Measurements from ENCODE around the gene SLC39A11.

SLC39A11 gene

DNA sequence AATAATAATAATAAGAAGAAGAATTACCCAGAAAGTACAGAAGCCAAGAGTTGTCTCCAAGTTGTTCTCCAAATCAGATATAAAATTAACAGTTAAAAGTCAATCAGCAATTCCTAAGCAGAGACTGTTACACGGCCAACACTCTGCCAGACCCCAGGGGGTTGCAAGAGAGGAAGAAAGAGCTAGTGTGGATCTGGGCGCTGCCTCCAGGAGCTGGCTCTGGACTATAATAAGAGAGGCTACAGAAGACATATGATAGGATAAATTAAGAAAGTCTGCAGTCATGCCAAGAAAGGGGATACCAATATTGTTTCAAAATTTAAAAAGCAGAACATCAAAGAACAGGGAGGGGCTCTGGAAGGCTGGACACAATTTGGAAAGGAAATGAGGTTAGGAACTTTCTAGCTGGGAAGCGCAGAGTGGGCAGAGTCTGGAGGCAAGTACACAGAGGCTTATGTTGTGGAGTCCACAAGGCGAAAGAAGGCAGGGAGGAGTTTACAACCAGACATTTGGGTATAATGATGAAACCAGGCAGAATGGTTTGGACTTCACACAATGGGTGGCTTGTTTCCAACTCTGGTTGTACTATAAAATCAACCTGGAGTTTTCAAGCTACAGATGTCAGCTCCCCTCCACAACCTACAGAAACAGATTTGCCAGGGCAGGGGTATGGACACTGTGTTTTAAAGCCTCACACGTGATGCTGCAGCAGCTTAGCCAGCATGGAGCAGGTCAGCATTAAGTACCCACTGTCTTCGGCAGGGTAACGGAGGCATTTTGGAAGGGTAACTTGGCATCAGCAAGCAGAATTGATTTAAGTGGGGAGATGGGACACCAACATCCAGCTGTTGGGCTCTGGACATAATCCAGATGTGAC lies 49.4 kb downstream of the SLC39A11 start:
- DNase-seq (ENCODE audit: low read depth in 1 of 2, low spot score in 1 of 2): no peak
- no peak for TF ChIP-seq JUND (IDR thresholded peaks at IDR 0.05; ENCODE audit: low read depth)
- in situ Hi-C loops (cut with HindIII; ENCODE audit: low pct_unique_long_range_greater_than_20kb, low sequenced_read_pairs): no loop called here

DNA sequence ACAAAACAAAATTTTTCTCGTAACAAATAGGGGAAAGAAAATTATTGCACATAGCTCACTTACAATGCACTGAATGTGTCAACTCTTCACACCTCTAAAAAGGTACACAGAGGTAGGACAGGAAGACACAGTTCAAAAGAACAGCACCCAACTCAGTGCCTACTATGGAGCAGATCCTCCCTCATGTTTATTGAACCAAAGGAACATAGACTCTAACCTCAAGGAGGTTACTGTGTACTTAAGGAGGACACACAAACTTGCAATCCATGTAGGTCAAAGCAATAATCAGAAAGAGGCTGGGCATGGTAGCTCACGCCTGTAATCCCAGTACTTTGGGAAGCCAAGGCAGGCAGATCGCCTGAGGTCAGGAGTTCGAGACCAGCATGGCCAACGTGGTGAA lies 50.3 kb downstream of the SLC39A11 start:
- DNase-seq (ENCODE audit: low read depth in 1 of 2, low spot score in 1 of 2): no peak
- in situ Hi-C loops (cut with HindIII; ENCODE audit: low pct_unique_long_range_greater_than_20kb, low sequenced_read_pairs): no loop called here
- TF ChIP-seq JUND (IDR thresholded peaks at IDR 0.05; ENCODE audit: low read depth): no peak

DNA sequence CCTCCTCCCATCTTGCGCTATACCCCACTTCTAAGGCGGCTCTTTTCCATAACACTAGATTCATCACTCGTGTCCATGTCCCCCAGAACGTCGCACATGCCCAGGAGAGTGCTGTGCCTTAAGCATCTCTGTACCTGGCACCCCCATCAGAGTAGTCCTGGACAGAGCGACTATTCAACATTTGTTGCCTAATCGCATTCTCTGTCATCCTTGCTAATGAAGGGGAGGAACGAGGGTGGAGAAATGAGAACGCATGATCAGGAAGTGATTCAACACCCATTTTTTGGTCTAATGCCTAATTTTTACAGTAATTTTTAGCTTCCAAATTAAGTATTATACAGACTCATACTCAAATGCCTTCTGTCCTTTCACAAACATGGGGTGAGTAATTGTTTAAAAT lies 53.2 kb downstream of the SLC39A11 start:
- no peak for TF ChIP-seq JUND (IDR thresholded peaks at IDR 0.05; ENCODE audit: low read depth)
- in situ Hi-C loops (cut with HindIII; ENCODE audit: low pct_unique_long_range_greater_than_20kb, low sequenced_read_pairs): no loop called here
- no peak for DNase-seq (ENCODE audit: low read depth in 1 of 2, low spot score in 1 of 2)

DNA sequence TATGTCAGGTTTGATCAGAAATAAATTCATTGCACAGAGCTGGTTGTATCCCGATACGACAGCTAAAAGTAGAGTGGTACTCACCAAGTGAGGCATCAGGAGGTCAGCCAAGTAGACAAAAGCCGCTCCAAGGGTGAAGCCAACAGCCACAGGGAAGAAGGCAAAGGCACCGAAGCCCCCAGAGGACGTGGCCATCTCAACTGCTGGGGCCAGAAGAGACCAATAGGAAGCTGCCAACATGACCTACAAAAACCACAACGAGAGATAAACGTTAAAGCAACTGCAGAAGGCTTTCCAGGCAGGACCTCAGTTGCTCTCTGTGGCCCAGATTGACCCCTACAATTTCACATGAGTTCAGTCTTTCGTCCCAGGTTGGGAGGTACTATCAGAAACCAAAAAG lies 61.0 kb downstream of the SLC39A11 start:
- no peak for DNase-seq (ENCODE audit: low read depth in 1 of 2, low spot score in 1 of 2)
- in situ Hi-C loops (cut with HindIII; ENCODE audit: low pct_unique_long_range_greater_than_20kb, low sequenced_read_pairs): no loop called here
- no peak for TF ChIP-seq JUND (IDR thresholded peaks at IDR 0.05; ENCODE audit: low read depth)

DNA sequence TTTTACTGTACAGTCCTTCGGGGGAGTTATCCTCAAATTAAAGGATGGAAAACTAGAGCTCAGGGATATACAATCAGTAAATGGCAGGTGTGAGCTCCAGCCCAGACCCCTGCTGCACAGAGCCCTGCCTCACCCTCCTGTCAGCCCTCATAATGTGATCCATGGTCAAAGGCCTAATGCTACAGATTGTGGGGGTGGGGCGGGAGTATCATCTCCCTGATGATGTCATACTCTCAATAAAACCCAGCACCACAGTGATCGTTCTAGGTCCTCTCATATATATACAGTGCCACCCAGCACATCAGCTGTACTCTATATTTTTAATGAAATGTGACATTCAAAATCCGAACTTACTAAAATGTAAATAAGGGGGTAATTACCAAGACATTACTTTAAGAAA lies 61.5 kb downstream of the SLC39A11 start:
- no peak for TF ChIP-seq JUND (IDR thresholded peaks at IDR 0.05; ENCODE audit: low read depth)
- DNase-seq (ENCODE audit: low read depth in 1 of 2, low spot score in 1 of 2): no peak
- in situ Hi-C loops (cut with HindIII; ENCODE audit: low pct_unique_long_range_greater_than_20kb, low sequenced_read_pairs): no loop called here

DNA sequence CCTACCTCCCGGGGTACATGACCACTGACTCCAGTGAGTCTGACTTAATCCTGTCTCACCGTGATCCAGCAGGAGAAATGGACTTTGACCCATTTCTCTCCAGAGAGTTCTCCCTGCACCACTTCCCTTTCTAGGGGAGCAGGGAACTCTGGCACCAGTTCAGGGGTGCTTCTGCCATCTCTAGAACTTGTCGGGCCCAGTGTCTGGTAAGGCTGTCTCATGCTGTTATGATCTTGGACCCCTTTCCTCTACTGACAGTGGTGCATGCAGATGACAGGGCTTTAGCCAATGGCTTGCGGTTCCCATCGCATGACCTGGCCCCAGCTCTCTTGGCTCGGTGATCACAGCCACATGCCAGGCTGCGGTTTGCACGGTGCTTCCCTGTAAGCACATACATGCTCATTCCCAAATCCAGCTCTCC lies 62.0 kb downstream of the SLC39A11 start:
- no peak for TF ChIP-seq JUND (IDR thresholded peaks at IDR 0.05; ENCODE audit: low read depth)
- in situ Hi-C loops (cut with HindIII; ENCODE audit: low pct_unique_long_range_greater_than_20kb, low sequenced_read_pairs): no loop called here
- DNase-seq (ENCODE audit: low read depth in 1 of 2, low spot score in 1 of 2): no peak

DNA sequence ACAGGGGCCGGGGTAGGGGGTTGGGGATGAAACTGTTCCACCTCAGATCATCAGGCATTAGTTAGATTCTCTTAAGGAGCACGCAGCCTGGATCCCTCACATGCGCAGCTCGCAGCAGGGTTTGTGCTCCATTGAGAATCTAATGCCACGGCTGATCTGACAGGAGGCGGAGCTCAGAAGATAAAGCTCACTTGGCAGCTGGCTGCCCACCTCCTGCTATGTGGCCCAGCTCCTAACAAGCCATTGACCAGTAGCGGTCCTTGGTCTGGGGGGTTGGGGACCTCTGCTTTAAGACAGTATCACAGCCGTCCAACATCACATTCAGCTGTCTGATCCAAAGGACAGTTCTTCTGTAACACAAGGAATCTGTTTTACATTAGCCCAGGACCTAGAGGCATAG lies 62.5 kb downstream of the SLC39A11 start:
- in situ Hi-C loops (cut with HindIII; ENCODE audit: low pct_unique_long_range_greater_than_20kb, low sequenced_read_pairs): no loop called here
- TF ChIP-seq JUND (IDR thresholded peaks at IDR 0.05; ENCODE audit: low read depth): no peak
- no peak for DNase-seq (ENCODE audit: low read depth in 1 of 2, low spot score in 1 of 2)

DNA sequence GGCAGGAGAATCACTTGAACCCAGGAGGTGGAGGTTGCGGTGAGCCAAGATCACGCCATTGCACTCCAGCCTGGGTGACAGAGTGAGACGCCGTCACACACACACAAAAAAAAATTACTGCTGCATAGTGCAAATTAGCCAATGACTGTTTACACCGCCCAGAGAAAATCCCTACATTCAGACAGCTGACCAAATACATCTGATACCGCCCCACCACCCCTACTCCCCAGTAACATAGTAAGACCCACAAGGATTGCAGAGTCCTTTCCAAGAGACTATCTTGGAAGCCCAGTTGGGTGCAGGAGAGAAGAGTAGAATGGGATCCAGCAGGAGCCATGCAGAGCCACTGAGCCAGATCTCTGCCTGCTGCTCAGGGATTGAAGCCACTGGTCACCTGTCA lies 63.5 kb downstream of the SLC39A11 start:
- no peak for DNase-seq (ENCODE audit: low read depth in 1 of 2, low spot score in 1 of 2)
- TF ChIP-seq JUND (IDR thresholded peaks at IDR 0.05; ENCODE audit: low read depth): no peak
- in situ Hi-C loops (cut with HindIII; ENCODE audit: low pct_unique_long_range_greater_than_20kb, low sequenced_read_pairs): no loop called here

DNA sequence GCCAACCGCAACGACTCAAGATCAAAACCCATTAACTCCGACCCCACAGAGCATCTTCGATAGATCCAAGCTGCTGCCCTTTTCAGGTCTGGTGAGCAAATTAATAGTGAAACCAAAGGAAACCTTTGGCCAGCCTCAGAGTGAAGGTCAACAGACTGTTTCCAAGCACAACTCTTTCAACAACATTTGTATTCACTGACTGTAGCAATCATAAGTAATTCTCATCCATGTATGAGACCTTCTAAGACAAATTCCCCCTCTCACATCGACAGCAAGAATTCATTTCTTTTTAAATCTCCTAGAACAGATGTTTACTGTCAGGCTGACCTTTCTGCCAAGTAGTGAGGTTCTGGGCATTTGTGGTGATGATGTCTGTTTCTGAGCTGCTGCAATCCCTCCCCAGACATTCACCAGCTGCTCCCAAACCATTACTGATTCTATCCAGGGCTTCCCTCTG lies 64.2 kb downstream of the SLC39A11 start:
- DNase-seq (ENCODE audit: low read depth in 1 of 2, low spot score in 1 of 2): no peak
- in situ Hi-C loops (cut with HindIII; ENCODE audit: low pct_unique_long_range_greater_than_20kb, low sequenced_read_pairs): no loop called here
- TF ChIP-seq JUND (IDR thresholded peaks at IDR 0.05; ENCODE audit: low read depth): no peak

DNA sequence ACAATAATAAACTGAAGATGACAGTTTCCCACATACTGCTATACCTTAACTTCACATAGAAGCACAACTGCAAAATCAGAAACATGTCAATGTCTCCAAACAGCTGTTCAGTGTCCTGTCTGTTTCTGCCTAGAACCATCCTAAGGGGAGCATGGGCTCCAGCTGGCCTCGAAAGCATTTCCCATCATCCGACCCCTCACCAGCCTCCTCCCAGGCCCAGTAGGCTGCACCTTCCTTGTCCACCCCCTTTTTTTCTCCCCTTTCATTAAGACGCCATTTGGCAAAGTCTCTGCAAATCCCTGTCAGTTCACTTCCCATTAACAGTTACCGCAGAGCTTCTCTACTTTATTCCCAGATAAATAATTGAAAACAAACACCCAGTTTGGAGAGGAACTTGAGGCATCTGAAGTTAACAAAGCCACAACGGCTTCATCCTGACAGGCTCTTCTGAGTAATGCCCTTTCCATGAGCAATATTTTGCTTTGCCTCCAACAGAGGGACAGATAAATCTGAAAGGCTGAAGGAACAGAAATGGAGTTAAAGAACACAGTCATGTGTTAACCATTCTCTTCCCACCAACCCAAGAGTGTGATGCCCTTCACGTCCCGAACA lies 65.3 kb downstream of the SLC39A11 start:
- no peak for DNase-seq (ENCODE audit: low read depth in 1 of 2, low spot score in 1 of 2)
- in situ Hi-C loops (cut with HindIII; ENCODE audit: low pct_unique_long_range_greater_than_20kb, low sequenced_read_pairs): no loop called here

DNA sequence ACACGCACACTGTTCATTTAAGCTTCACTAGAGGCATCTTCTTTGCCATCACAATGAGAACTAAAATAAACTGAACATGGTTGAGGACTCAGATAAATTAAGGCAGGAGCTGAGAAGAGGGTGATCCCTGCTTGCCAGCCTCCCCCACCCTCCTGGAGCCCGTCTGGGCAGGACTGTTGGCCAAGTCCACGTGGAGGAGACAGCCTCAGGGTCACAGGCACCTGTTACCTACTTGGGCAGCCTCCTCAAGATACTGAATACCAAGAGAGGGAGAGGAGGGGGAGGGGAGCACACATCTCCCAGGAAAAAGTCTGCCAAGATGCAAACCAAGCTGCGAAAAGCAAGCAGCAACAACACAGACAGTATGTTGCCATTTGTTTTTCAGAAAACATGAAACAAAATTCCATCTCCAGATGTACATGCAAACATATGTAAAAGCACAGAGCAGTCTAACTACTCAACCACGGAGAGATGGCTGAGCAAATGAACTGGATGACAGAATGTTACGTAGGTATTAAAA lies 67.4 kb downstream of the SLC39A11 start:
- in situ Hi-C loops (cut with HindIII; ENCODE audit: low pct_unique_long_range_greater_than_20kb, low sequenced_read_pairs): no loop called here

More for the DNA sequence above, 65.3 kb downstream of the SLC39A11 start:
- TF ChIP-seq JUND (IDR thresholded peaks at IDR 0.05; ENCODE audit: low read depth): no peak

DNA sequence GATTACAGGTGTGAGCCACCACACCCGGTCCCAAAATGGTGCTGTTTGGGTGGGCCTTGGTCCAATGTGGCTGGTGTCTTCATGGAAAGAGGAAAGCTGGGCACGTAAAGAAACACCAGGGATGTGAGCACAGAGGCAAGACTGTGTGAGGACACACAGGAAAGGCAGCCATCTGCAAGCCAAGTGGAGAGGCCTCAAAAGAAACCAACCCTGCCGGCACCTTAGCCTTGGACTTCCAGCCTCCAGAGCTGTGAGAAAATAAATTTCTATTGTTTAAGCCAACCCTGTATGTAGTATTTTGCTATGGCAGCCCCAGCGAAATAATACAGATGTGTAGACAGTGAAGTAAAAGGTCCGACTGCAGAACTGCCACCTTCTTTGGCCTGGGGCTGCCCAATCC lies 68.7 kb downstream of the SLC39A11 start:
- no peak for DNase-seq (ENCODE audit: low read depth in 1 of 2, low spot score in 1 of 2)
- TF ChIP-seq JUND (IDR thresholded peaks at IDR 0.05; ENCODE audit: low read depth): no peak
- in situ Hi-C loops (cut with HindIII; ENCODE audit: low pct_unique_long_range_greater_than_20kb, low sequenced_read_pairs): no loop called here

More for the DNA sequence above, 67.4 kb downstream of the SLC39A11 start:
- peak in 1 of 2 experiments; percentile 35 for DNase-seq (ENCODE audit: low read depth in 1 of 2, low spot score in 1 of 2)
- no peak for TF ChIP-seq JUND (IDR thresholded peaks at IDR 0.05; ENCODE audit: low read depth)

DNA sequence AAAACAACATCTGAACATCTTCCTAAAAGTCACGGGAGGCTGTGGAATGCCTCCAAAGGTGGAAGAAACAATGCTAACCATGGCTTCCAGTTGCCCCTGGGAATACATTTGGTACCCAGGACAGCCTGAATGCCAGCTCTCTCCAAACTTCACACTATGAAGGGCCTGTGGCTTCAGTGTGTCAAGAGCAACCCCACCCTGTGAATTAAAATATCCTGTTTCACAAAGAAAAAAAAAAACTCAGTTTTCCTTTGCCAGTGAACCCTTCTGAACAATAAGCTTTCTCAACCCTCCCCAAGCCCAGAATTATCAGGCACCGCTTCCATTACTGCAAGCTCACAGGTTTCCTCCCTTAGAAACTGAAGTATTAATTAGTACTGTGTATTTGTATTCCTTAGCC lies 69.8 kb downstream of the SLC39A11 start:
- no peak for DNase-seq (ENCODE audit: low read depth in 1 of 2, low spot score in 1 of 2)
- TF ChIP-seq JUND (IDR thresholded peaks at IDR 0.05; ENCODE audit: low read depth): no peak
- in situ Hi-C loops (cut with HindIII; ENCODE audit: low pct_unique_long_range_greater_than_20kb, low sequenced_read_pairs): no loop called here

Measured in T47D (cell line).